ENCODE measurements around the gene PDZRN4. TPM values are rescaled to one million over a fixed set of nuclear protein-coding genes. Genes with fewer than 3 reads are reported as not detected.
"Not testable (repeated sequence)": the region's sequence is repeated elsewhere in the genome, so short reads cannot be mapped to it uniquely, and the experiment has no call there.

The PDZRN4 gene
- total RNA-seq, 1 experiment from 2014 or later = not detected

DNA sequence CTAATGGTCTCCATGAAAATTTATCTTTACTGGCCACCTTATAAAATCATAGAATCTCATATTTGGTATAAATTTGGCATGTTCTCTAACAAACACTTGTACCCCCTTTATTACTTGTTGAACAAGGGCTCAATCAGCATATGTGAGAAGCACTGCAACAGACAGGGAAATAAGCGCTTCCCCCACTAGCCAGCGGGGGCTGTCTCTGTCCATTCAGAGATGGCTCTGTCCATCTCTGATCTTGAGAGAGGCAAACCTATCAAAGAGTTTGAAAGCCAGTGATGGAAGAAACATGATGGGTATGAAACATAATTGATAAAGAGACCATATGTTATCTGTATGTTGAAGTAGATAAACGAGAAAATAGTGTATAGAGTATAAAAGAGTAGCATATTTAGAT, 326.8 kb downstream of the PDZRN4 start:
- DNase-seq (ENCODE audit: low read depth) = peak; percentile 6
- in situ Hi-C loops (cut with HindIII; ENCODE audit: low pct_unique_long_range_greater_than_20kb, low sequenced_read_pairs) = no loop called here

DNA sequence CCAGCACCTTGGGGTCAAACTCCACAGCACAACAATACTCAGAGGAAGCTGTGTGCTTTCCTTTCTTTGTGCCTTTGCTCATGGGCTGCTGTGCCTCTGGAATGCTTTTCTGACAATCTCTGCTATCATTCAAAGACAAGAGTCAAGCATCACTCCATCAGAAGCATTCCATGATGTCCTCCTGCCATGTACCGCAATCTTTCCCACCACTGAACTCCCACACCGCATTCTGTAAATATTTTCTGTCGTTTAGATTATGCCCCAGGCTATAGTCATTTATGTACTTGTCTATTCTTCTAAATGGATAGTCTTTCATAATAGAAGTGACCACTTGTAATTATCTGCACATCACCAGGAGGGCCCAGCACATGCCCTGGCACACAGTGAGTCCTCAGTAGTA, 327.8 kb downstream of the PDZRN4 start:
- DNase-seq (ENCODE audit: low read depth) = no peak
- in situ Hi-C loops (cut with HindIII; ENCODE audit: low pct_unique_long_range_greater_than_20kb, low sequenced_read_pairs) = no loop called here

DNA sequence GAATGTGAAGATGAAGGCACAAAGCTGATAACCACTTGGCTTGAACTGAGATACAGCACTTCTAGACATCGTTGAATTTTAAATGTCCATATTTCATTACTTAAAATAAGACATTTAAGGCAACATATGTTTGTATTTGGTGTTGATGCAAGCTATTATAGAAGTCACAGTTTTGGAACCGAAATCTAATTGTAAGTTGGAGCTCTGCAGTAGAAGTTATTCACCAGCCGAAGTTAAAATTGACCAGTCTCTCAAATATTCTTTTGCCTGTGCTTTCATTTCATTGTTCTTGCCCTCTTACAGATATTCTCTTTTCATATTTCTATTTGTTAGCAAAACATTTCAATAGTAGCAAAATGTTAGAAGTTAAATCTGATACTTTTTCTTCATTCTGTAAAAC, 332.7 kb downstream of the PDZRN4 start:
- in situ Hi-C loops (cut with HindIII; ENCODE audit: low pct_unique_long_range_greater_than_20kb, low sequenced_read_pairs) = no loop called here
- no peak for DNase-seq (ENCODE audit: low read depth)

- peak; percentile 64 for DNase-seq (ENCODE audit: low read depth)
- in situ Hi-C loops (cut with HindIII; ENCODE audit: low pct_unique_long_range_greater_than_20kb, low sequenced_read_pairs) = no loop called here
These were observed 333.8 kb downstream of the PDZRN4 start for GRCh38 chr12:41521872-41522379.

- no peak for DNase-seq (ENCODE audit: low read depth)
- in situ Hi-C loops (cut with HindIII; ENCODE audit: low pct_unique_long_range_greater_than_20kb, low sequenced_read_pairs) = no loop called here
These were observed 338.9 kb downstream of the PDZRN4 start for GRCh38 chr12:41527062-41527461.

DNA sequence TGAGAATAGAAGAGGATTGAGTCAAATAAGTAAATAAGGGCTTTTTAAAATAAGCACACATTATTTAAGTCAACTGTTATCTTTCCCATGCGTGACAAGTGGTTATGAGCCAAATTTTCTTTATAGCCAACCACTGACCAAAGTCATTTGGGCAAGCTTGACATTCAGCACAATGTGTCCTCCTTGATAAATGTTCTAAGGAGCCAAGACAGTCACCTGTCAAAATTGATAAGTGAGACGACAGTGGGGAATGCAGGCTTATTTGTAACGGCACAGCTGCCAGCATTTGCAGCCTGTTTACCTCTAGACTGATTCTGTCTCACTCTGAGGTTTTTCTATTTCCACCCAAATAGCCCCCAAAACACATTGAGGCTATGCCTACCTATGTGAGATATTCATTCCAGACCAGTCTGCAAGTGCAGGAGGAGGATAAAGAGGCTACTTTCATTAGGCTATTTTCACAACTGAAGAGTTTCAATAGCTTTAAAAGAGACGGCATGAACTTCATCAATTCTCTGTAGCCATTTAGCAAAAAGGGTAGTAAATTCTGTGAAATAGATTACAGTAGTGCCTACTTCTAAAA, 339.5 kb downstream of the PDZRN4 start:
- in situ Hi-C loops (cut with HindIII; ENCODE audit: low pct_unique_long_range_greater_than_20kb, low sequenced_read_pairs) = no loop called here
- no peak for DNase-seq (ENCODE audit: low read depth)

GRCh38 chr12:41528874-41529273, 340.8 kb downstream of the PDZRN4 start:
- in situ Hi-C loops (cut with HindIII; ENCODE audit: low pct_unique_long_range_greater_than_20kb, low sequenced_read_pairs) = no loop called here
- DNase-seq (ENCODE audit: low read depth) = no peak

GRCh38 chr12:41530441-41530840, 342.3 kb downstream of the PDZRN4 start:
- DNase-seq (ENCODE audit: low read depth) = no peak
- in situ Hi-C loops (cut with HindIII; ENCODE audit: low pct_unique_long_range_greater_than_20kb, low sequenced_read_pairs) = no loop called here

GRCh38 chr12:41531147-41531829, 343.2 kb downstream of the PDZRN4 start:
- DNase-seq (ENCODE audit: low read depth) = no peak
- in situ Hi-C loops (cut with HindIII; ENCODE audit: low pct_unique_long_range_greater_than_20kb, low sequenced_read_pairs) = no loop called here

- in situ Hi-C loops (cut with HindIII; ENCODE audit: low pct_unique_long_range_greater_than_20kb, low sequenced_read_pairs) = no loop called here
- DNase-seq (ENCODE audit: low read depth) = no peak
These were observed 344.0 kb downstream of the PDZRN4 start for GRCh38 chr12:41532072-41532471.

DNA sequence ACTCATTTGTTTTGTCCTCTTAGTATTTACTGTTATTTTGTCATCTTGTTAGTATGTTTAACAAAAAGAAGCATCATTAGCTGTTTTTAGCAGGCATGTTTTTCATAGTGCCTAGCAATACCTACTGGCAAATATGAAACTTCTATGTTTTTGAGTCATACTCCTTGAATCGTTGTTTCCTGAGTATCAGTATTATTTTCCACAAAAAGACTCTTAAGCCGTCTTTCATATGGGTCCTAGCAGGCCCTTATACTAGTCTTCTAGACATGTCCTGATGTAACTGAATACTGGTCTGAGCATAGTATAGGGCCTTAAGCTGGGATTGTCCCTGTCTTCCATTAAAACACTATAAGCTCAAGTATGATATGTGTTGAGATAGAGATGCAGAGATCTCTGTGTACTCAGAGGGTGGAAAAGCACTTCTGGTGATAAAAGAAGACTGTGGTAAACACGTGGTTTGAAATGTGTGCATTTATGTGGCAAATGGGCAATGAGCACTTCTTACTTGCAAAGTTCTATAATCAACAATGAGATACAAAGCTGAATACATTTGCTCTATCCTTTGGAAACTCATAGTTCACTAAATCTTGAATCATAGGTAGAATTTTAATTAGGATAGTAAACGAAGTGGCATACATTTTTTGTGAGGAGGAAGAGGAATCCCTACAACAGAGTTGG, 348.8 kb downstream of the PDZRN4 start:
- no peak for DNase-seq (ENCODE audit: low read depth)
- in situ Hi-C loops (cut with HindIII; ENCODE audit: low pct_unique_long_range_greater_than_20kb, low sequenced_read_pairs) = no loop called here

DNA sequence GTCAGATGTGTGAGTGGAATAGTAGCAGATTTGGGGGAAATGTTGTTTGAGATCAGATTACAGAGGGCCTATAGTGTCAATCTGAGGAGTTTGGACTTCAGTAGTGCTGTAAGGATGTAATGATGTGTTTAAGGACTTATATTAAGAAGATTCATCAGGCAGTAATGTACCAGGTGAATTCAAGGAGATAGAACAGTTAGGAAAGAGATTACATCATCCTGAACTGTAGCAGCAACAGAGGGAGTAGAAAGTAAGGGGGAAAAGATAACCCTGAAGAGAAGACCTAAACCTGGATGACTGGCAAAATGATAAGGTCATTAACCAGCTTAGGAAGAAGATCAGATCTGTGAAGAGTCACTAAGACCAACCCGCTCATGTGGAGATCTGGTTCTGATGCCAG, 349.4 kb downstream of the PDZRN4 start:
- in situ Hi-C loops (cut with HindIII; ENCODE audit: low pct_unique_long_range_greater_than_20kb, low sequenced_read_pairs) = no loop called here
- no peak for DNase-seq (ENCODE audit: low read depth)

- DNase-seq (ENCODE audit: low read depth) = no peak
- in situ Hi-C loops (cut with HindIII; ENCODE audit: low pct_unique_long_range_greater_than_20kb, low sequenced_read_pairs) = no loop called here
These were observed 357.6 kb downstream of the PDZRN4 start for GRCh38 chr12:41545761-41546160.

GRCh38 chr12:41547071-41547470, 359.0 kb downstream of the PDZRN4 start:
- in situ Hi-C loops (cut with HindIII; ENCODE audit: low pct_unique_long_range_greater_than_20kb, low sequenced_read_pairs); DNase-seq (ENCODE audit: low read depth): not testable (repeated sequence)

- in situ Hi-C loops (cut with HindIII; ENCODE audit: low pct_unique_long_range_greater_than_20kb, low sequenced_read_pairs) = no loop called here
- DNase-seq (ENCODE audit: low read depth) = no peak
These were observed 360.8 kb downstream of the PDZRN4 start for GRCh38 chr12:41548926-41549325.

GRCh38 chr12:41552588-41552987, 364.5 kb downstream of the PDZRN4 start:
- in situ Hi-C loops (cut with HindIII; ENCODE audit: low pct_unique_long_range_greater_than_20kb, low sequenced_read_pairs) = no loop called here
- no peak for DNase-seq (ENCODE audit: low read depth)

DNA sequence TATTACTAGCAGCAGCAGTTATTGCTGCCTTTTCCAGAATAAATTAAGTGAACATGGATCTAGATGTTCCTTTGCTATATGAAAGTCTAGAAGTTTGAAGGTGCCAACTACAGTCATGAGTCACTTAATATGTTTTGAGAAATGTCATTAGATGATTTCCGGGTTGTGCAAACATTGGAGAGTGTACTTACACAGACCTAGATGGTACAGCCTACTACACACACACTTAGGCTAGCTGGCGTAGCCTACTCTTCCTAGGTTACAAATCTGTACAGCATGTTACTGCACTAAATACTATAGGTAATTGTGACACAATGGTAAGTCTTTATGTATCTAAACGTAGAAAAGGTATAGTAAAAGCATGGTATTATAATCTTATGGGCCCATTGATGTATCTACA, 368.1 kb downstream of the PDZRN4 start:
- in situ Hi-C loops (cut with HindIII; ENCODE audit: low pct_unique_long_range_greater_than_20kb, low sequenced_read_pairs) = no loop called here
- DNase-seq (ENCODE audit: low read depth) = no peak

DNA sequence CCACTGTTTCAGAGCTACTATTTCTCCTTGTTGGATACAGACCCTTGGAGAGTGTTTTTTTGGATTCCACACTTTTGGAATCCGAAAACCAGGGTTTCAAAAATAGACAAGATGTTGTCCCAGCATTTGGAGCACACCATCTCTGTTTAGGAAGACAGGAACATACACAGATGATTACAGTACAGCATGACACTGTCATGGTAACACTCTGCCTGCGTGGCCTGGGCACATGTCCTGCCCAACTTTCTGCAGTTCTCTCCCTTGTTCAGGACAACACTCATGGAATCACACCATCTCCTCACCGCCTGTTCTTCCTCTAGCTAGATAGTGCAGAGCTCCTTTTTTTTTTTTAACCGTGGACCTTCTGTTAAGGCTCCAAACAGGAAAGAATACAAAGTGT, 369.2 kb downstream of the PDZRN4 start:
- DNase-seq (ENCODE audit: low read depth) = no peak
- in situ Hi-C loops (cut with HindIII; ENCODE audit: low pct_unique_long_range_greater_than_20kb, low sequenced_read_pairs) = no loop called here

GRCh38 chr12:41558671-41559070, 370.6 kb downstream of the PDZRN4 start:
- in situ Hi-C loops (cut with HindIII; ENCODE audit: low pct_unique_long_range_greater_than_20kb, low sequenced_read_pairs) = no loop called here

More at GRCh38 chr12:41558671-41559070, 370.6 kb downstream of the PDZRN4 start:
- no peak for DNase-seq (ENCODE audit: low read depth)
